GM21423 (cell line): ENCODE data around the gene FAM228B.
"Not testable (repeated sequence)": the region's sequence is repeated elsewhere in the genome, so short reads cannot be mapped to it uniquely, and the experiment has no call there.

Experiments
- ATAC-seq: cut with Tn5 transposase; IDR thresholded peaks from one replicate; pipeline ENCODE4 v1.9.1; 2021; ENCODE audit warnings: mild to moderate bottlenecking, moderate library complexity; ENCODE audit not compliant: unreplicated experiment

Gene FAM228B

GRCh38 chr2:24123195-24123921 is at the start of gene FAM228B, which contains the start of gene PFN4:
FAM228B (plus strand) TSS chr2:24123469; CDS start chr2:24124362, 893 bp downstream.
PFN4 (minus strand) TSS chr2:24123334; CDS start chr2:24122535, 799 bp downstream.
- ATAC-seq = peak; percentile 91

DNA sequence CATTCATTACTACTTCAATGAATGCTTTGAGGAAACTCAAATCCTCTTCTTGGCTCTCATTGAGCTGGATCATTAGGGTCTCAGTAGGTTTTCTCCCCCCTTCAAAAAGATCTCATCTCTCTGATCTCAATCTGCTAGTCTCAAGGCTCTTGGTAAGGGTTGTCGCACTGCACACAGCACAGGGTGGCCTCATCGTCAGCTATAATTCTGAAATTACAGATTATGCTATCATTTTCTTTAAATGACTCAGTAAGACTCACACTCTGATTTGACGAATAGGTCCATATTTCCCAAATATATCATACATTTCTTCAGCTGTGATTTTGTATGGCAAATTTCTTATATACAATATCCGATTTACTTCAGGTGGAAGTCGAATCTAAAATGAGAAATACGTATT is 49.5 kb upstream of the FAM228B start:
- ATAC-seq = no peak

DNA sequence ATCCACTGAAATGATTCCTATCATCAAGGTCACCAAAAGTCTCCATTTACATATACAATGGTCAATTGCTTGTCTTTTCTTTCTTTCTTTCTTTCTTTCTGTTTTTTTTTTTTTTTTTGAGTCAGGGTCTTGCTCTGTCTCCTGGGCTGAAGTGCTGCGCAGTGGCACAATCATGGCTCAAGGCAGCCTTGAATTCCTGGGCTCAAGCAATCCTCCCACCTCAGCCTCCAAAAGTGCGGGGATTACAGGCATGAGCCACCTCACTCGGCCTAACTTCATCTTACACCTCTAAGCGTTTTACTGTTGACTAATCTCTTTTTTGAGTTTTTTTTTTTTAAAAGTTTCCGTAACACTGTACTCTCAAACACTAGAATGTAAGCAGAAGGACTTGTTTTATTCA is 48.0 kb upstream of the FAM228B start:
- no peak for ATAC-seq

- ATAC-seq = peak; percentile 96
Measured at GRCh38 chr2:24075915-24076848, 47.1 kb upstream of the FAM228B start, which contains the start of gene SF3B6. SF3B6 (minus strand) TSS chr2:24076326; CDS start chr2:24076229, 97 bp downstream.

DNA sequence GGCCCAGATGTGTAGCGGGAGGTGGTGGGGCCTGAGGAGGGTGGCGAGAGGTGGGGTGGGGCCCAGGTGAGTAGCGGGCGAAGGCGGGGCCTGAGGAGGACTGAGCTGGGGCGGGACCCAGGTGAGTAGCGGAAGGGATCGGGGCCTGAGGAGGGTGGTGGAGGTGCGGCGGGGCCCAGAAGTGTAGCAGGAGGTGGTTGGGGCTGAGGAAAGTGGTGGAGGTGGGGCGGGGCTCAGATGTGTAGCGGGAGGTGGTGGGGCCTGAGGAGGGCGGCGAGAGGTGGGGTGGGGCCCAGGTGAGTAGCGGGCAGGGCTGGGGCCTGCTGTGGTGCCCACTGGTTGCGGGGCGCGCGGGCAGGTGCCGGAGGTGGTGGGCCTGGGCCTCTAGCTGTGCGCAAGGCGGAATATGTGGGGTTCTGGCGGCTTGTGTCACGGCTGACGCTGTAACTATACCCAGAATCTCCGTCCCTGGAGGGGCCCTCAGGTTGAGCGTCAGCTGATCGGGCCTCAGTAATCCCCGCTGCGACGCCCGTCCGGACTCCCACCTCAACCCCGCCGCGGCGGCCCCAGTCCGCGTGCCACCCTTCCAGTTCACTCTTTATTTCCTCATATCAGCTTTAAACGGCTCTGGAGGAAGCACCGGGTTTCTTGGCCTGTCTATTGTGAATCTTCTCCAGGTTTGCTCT is 46.3 kb upstream of the FAM228B start:
- ATAC-seq = no peak

DNA sequence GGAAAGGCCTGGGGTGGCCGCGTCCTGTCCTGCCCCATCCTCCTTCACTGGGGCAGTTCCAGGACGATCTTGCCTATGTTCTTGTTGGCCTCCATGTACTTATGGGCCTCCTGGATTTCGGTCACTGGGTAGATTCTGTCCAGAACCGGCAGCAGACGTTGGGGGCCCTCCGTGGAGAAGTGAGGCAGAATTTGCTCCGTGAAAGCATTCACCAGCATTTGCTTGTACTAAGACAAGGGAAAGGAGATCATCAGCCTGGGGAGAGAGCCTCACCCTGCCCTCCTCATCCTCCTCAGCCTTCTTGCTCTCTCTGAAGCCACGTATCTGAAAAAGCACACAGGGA is 45.8 kb upstream of the FAM228B start:
- no peak for ATAC-seq

DNA sequence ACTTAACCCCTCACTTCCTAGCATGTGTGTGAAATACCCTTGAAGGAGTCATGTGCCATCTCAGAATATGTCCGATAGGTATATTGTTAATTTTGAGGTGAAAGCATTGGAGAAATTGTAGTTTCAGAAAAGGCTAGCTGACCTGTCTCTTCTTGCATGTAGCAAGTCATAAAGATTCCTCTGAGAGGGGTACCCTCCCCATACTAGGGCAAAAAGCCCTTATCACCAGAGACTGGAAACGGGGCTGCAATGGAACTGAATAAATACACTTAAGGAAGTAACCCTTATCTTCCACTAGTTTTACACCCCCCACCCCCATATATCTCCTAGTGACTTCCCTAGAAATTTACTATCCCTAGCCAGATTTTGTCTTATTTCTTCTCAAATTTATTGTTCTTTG is 45.4 kb upstream of the FAM228B start:
- no peak for ATAC-seq

GRCh38 chr2:24080701-24081100 is 42.6 kb upstream of the FAM228B start:
- no peak for ATAC-seq

GRCh38 chr2:24082787-24083566 is 40.3 kb upstream of the FAM228B start:
- ATAC-seq = no peak

- ATAC-seq = peak; percentile 74
Measured at GRCh38 chr2:24083567-24084385, 39.5 kb upstream of the FAM228B start.

DNA sequence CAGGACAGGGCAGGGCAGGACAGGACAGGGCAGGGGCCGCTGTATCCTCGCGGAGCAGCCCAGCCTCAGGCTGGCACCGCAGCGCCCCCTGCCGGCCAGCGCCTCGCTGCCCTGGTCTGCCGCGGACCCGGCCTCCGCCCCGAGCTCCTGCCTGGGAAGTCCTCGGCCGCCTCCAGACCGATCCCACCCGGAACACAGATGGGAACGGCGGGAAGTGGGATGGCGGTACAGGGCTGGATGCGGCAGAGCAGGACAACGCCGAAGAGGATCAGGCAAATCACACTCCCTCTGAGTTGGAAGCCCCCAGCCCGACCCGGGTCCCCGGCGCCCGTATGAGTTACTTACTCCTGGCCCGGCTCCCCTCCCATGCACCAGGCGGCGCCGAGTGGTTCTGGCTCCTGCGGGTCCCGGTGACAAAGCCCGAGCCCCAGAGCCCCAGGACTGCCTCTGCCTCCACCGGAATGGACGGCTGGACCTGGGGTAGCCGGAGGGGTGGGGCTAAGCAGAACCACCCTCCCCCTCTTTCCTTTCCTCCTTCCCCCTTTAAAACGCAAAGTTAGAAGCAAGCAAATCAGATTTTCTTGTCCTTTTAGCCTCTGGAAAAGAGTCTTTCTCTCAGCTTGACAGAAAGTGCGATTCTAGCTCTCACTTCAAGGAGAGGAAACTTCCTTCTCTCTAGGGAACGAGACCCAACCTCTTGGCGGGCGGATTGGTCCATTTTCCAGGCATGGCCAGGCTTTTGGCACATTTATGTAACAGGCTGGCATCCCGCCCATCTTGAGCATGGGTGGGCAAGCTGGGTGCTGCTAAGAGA is 38.7 kb upstream of the FAM228B start, which contains the start of gene TP53I3:
Gene TP53I3, minus strand, starts transcription at position 449 of the 814 bp plus-strand sequence. CDS start 508 bp downstream, outside the sequence.
- ATAC-seq = peak; percentile 75

DNA sequence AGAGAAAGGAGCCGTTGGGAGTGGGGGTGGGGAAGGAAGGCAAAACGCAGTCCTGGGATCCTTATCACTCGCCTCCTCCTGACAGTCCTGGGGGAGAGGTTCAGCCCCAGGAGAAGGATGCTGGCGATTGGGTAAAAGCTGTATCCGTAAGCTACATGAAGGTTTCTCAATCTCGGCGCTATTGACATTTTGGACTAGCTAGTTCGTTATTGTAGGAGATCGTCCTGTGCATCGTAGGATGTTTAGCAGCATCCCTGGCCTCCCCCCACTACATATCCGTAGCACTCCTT is 38.1 kb upstream of the FAM228B start:
- ATAC-seq = no peak

DNA sequence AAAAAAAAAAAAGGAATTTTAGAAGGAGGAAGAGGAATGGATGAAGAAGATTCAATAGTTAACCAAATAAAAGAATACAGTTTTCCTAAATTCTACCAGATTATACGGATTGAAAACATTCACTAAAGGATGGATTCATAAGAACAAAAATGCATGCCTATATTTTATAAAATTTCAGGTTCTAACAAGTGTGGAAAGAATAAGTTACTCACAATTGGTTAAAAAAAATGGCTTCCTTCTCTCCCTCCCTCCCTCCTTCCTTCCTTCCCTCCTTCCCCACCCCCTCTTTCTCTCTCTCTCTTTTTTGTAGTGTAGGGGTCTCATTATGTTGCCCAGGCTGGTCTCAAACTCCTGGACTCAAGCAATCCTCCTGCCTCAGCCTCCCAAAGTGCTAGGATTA is 37.0 kb upstream of the FAM228B start:
- ATAC-seq = no peak

- no peak for ATAC-seq
Measured at GRCh38 chr2:24087032-24087431, 36.2 kb upstream of the FAM228B start.

GRCh38 chr2:24088821-24089359 is 34.4 kb upstream of the FAM228B start:
- no peak for ATAC-seq

DNA sequence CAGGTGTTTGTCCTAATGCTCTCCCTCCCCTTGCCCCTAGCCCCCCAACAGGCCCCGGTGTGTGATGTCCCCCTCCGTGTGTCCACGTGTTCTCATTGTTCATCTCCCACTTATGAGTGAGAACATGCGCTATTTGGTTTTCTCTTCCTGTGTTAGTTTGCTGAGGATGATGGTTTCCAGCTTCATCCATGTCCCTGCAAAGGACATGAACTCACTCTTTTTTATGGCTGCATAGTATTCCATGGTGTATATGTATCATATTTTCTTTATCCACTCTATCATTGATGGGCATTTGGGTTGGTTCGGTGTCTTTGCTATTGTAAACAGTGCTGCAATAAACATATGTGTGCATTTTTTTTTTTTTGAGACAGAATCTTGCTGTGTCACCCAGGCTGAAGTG is 30.0 kb upstream of the FAM228B start:
- ATAC-seq = not testable (repeated sequence)

- ATAC-seq = not testable (repeated sequence)
Measured at GRCh38 chr2:24095171-24095677, 28.0 kb upstream of the FAM228B start.

GRCh38 chr2:24100732-24101131 is 22.5 kb upstream of the FAM228B start:
- ATAC-seq = not testable (repeated sequence)
